CD14-positive monocyte (primary cell): ENCODE data around the gene MSS51. TPM values are rescaled to one million over a fixed set of nuclear protein-coding genes. Genes with fewer than 3 reads are reported as not detected.

Experiments used
- DNase-seq, 3 donors: peaks; one replicate each; pipeline ENCODE4 v3.0.0-alpha.2; 2011 to 2022
- H2AFZ ChIP-seq: 2 replicates; pipeline ENCODE4 v1.6.0; 2012; ENCODE audit warnings: mild to moderate bottlenecking, low read depth, low read length, inconsistent platforms; ENCODE audit not compliant: insufficient read depth, poor library complexity, severe bottlenecking
- H3K27ac ChIP-seq, 2 donors: 1 replicate in 1 of 2; 2 replicates in 1 of 2; pipeline ENCODE4 v1.5.1; 2012 to 2013; ENCODE audit warnings: low read length in 2 of 2, control low read depth in 1 of 2, inconsistent platforms in 1 of 2, low read depth in 1 of 2, mild to moderate bottlenecking in 1 of 2
- H3K27me3 ChIP-seq, 2 donors: one replicate each; pipeline versions ENCODE4 v1.6.0 to v1.6.1; 2011 to 2013; ENCODE audit warnings: low read length in 2 of 2; ENCODE audit not compliant: control insufficient read depth in 2 of 2, insufficient read depth in 2 of 2
- H3K36me3 ChIP-seq, 2 donors: replicated peaks in 1 of 2; 1 replicate in 1 of 2; 2 replicates in 1 of 2; pipeline versions ENCODE4 v1.5.1 to v1.6.1; 2012 to 2013; ENCODE audit warnings: low read length in 2 of 2, control low read depth in 1 of 2, inconsistent platforms in 1 of 2, mild to moderate bottlenecking in 1 of 2; ENCODE audit not compliant: insufficient read depth in 2 of 2, control insufficient read depth in 1 of 2
- H3K4me1 ChIP-seq, 2 donors: 1 replicate in 1 of 2; 2 replicates in 1 of 2; pipeline versions ENCODE4 v1.5.1 to v1.6.1; 2012 to 2013; ENCODE audit warnings: low read length in 2 of 2, control low read depth in 1 of 2, inconsistent platforms in 1 of 2, mild to moderate bottlenecking in 1 of 2, moderate library complexity in 1 of 2; ENCODE audit not compliant: insufficient read depth in 2 of 2, control insufficient read depth in 1 of 2
- H3K4me2 ChIP-seq: replicated peaks from 2 replicates; pipeline ENCODE3; 2012; ENCODE audit warnings: low read length, moderate library complexity, mild to moderate bottlenecking; ENCODE audit not compliant: poor library complexity, severe bottlenecking; ENCODE audit errors: extremely low read depth
- H3K4me3 ChIP-seq, 3 experiments: fragments of 200-600 bp in 1 of 3; sonication (generic) in 1 of 3; replicated peaks in 1 of 3; 1 replicate in 2 of 3; 2 replicates in 1 of 3; pipeline ENCODE4 v1.5.1; 2011 to 2013; ENCODE audit warnings: low read length in 3 of 3, mild to moderate bottlenecking in 3 of 3, control low read depth in 2 of 3, low read depth in 2 of 3, inconsistent platforms in 1 of 3, moderate library complexity in 1 of 3
- H3K79me2 ChIP-seq: 2 replicates; pipeline ENCODE4 v1.6.0; 2012; ENCODE audit warnings: mild to moderate bottlenecking, control low read depth, inconsistent platforms, low read length, moderate library complexity; ENCODE audit not compliant: insufficient read depth
- H3K9ac ChIP-seq: 2 replicates; pipeline ENCODE4 v1.6.0; 2017; ENCODE audit warnings: low read length, mild to moderate bottlenecking; ENCODE audit not compliant: insufficient read depth, poor library complexity, severe bottlenecking
- H3K9me3 ChIP-seq, 2 donors: replicated peaks in 1 of 2; 1 replicate in 1 of 2; 2 replicates in 1 of 2; pipeline versions ENCODE4 v1.5.1 to v1.6.1; 2012 to 2013; ENCODE audit warnings: low read length in 2 of 2, control low read depth in 1 of 2; ENCODE audit not compliant: control insufficient read depth in 1 of 2, insufficient read depth in 1 of 2
- H4K20me1 ChIP-seq: 2 replicates; pipeline ENCODE4 v1.6.0; 2012; ENCODE audit warnings: mild to moderate bottlenecking, low read length, control low read depth, moderate library complexity; ENCODE audit not compliant: insufficient read depth
- H3K27ac Mint-ChIP-seq, 7 donors: one replicate each; pipeline ENCODE4 v1.8.0; 2020; ENCODE audit warnings: mild to moderate bottlenecking in 7 of 7, mixed read lengths in 7 of 7, moderate library complexity in 6 of 7, inconsistent platforms in 2 of 7
- H3K27me3 Mint-ChIP-seq, 3 donors: one replicate each; pipeline ENCODE4 v1.8.0; 2021 to 2022; ENCODE audit warnings: low read depth in 3 of 3, mild to moderate bottlenecking in 3 of 3, mixed read lengths in 3 of 3, moderate library complexity in 3 of 3, inconsistent platforms in 1 of 3
- H3K36me3 Mint-ChIP-seq, 2 donors: one replicate each; pipeline ENCODE4 v1.8.0; 2020; ENCODE audit warnings: mixed read lengths in 2 of 2, inconsistent platforms in 1 of 2, mild to moderate bottlenecking in 1 of 2
- H3K4me1 Mint-ChIP-seq: one replicate; pipeline ENCODE4 v1.8.0; 2020; ENCODE audit warnings: mild to moderate bottlenecking, mixed read lengths
- H3K4me3 Mint-ChIP-seq, 2 donors: one replicate each; pipeline ENCODE4 v1.8.0; 2020; ENCODE audit warnings: mild to moderate bottlenecking in 2 of 2, mixed read lengths in 2 of 2, moderate library complexity in 1 of 2
- H3K9me3 Mint-ChIP-seq, 7 donors: one replicate each; pipeline ENCODE4 v1.8.0; 2020 to 2022; ENCODE audit warnings: mixed read lengths in 7 of 7, mild to moderate bottlenecking in 6 of 7, moderate library complexity in 6 of 7, inconsistent platforms in 2 of 7
- WGBS: methylation state at CpG from one replicate; pipeline ENCODE4 v1.1.5; 2013; ENCODE audit warnings: missing lambda C conversion rate; ENCODE audit not compliant: insufficient coverage; 5-methylcytosine and 5-hydroxymethylcytosine counted together
- intact Hi-C, 2 donors: fragments of 100-400 bp; cut with micrococcal nuclease; formaldehyde crosslinking; loops; one replicate each; pipeline versions ENCODE4 v1.15.0 to v1.15.1; 2023
- polyA plus RNA-seq, 3 donors: library from polyadenylated mRNA; depleted of rRNA in 1 of 3; unstranded in 2 of 3; stranded (reverse) in 1 of 3; fragments of 300-500 nt in 2 of 3; fragments of >200 nt in 1 of 3; fragmentation: Illumina TruSeq in 2 of 3; gene quantifications; 1 replicate in 2 of 3; 2 replicates in 1 of 3; pipeline ENCODE4 v1.2.3, GENCODE V29; 2012 to 2021
- TF ChIP-seq, protein P1 (sequence below): fragments of 200-600 bp; IDR thresholded peaks from one replicate; pipeline ENCODE4 v1.8.0; 2022; ENCODE audit warnings: antibody characterized with exemption, mild to moderate bottlenecking

MSS51 gene
- polyA plus RNA-seq, 3 donors = 4.9 TPM; not detected in 2

DNA sequence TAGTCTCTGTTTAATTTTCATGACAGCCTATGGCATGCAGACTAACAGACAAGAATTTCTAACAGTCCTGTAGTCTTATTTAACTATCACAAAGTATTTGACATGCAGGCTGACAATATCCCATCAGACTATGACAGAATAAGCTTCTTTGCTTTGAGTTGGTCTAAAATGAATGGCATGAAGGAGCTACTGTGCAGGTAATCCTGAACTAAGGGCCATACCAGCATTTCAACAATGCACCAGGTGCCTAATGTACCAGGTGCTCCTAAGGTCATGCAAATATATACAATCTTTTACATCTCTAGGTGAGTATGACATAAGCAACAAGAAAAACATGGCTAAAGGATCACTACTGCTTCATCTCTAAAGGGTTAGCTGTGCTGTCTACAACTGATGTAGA lies 13.6 kb upstream of the MSS51 start:
- Mint-ChIP-seq H3K27me3 (no peaks in the 10 kb centered on the region), H3K9me3 (no peaks in the 10 kb centered on the region), H3K27ac (no peak overlapping the region), H3K4me1 (no peaks in the 10 kb centered on the region), H3K4me3 (no peak overlapping the region), H3K36me3 (peaks cover 47 to 63% of the 10 kb centered on the region in 2 donors)
- H3K4me1 ChIP-seq = no peaks in the 10 kb centered on the region
- H3K4me2 ChIP-seq = no peak overlapping the region
- no peaks in the 10 kb centered on the region for H3K9me3 ChIP-seq
- H2AFZ ChIP-seq = no peak overlapping the region
- no peaks in the 10 kb centered on the region for H4K20me1 ChIP-seq
- H3K9ac ChIP-seq = no peak overlapping the region
- peaks cover 46 to 78% of the 10 kb centered on the region in 2 donors for H3K36me3 ChIP-seq
- H3K79me2 ChIP-seq = no peaks in the 10 kb centered on the region
- DNase-seq = no peak
- TF ChIP-seq, protein P1, sequence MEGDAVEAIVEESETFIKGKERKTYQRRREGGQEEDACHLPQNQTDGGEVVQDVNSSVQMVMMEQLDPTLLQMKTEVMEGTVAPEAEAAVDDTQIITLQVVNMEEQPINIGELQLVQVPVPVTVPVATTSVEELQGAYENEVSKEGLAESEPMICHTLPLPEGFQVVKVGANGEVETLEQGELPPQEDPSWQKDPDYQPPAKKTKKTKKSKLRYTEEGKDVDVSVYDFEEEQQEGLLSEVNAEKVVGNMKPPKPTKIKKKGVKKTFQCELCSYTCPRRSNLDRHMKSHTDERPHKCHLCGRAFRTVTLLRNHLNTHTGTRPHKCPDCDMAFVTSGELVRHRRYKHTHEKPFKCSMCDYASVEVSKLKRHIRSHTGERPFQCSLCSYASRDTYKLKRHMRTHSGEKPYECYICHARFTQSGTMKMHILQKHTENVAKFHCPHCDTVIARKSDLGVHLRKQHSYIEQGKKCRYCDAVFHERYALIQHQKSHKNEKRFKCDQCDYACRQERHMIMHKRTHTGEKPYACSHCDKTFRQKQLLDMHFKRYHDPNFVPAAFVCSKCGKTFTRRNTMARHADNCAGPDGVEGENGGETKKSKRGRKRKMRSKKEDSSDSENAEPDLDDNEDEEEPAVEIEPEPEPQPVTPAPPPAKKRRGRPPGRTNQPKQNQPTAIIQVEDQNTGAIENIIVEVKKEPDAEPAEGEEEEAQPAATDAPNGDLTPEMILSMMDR = no peak
- H3K27ac ChIP-seq = no peak overlapping the region
- H3K27me3 ChIP-seq = no peaks in the 10 kb centered on the region
- no peak overlapping the region for H3K4me3 ChIP-seq
- intact Hi-C loops = no loop called here

DNA sequence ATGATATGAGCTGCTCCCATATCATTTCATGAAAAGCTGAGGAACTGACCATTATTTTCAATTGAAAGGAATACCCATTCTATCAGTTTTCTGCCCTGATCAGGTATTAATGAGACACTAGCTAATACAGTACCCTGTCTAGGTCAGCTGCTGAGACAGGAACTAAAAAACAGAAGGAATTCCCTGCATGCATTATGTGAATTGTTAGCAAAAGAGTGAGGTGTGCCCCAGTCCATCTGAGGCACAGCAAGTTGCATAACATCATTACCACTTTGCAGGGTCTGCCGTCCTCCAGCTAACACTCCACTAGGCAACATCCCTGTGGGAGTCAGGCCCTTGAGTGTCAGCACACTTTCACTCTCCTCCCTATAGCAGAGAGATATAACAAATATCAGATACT lies 11.1 kb upstream of the MSS51 start:
- no peak for DNase-seq
- TF ChIP-seq, protein P1 = no peak
- no peak overlapping the region for H3K4me2 ChIP-seq
- no peaks in the 10 kb centered on the region for H3K79me2 ChIP-seq
- no peak overlapping the region for H3K27ac ChIP-seq
- no peaks in the 10 kb centered on the region for H3K9me3 Mint-ChIP-seq
- no CpG with 5 or more reads among the region's 1 CpG for WGBS
- no peaks in the 10 kb centered on the region for H3K4me1 ChIP-seq
- H3K36me3 ChIP-seq = peaks cover 62 to 90% of the 10 kb centered on the region in 2 donors
- H3K4me3 Mint-ChIP-seq = no peak overlapping the region
- H2AFZ ChIP-seq = no peak overlapping the region
- peak overlapping the region in 2 of 7 donors; percentile 24 to 26 for H3K27ac Mint-ChIP-seq
- H3K4me1 Mint-ChIP-seq = no peaks in the 10 kb centered on the region
- no peaks in the 10 kb centered on the region for H4K20me1 ChIP-seq
- no peak overlapping the region for H3K4me3 ChIP-seq
- intact Hi-C loops = no loop called here
- peaks cover 63 to 68% of the 10 kb centered on the region in 2 donors for H3K36me3 Mint-ChIP-seq
- H3K27me3 ChIP-seq = no peaks in the 10 kb centered on the region
- no peak overlapping the region for H3K9ac ChIP-seq
- H3K9me3 ChIP-seq = no peaks in the 10 kb centered on the region
- no peaks in the 10 kb centered on the region for H3K27me3 Mint-ChIP-seq
